GM23338 (cell line): Measurements from ENCODE around the gene PRPF6. TPM values are rescaled to one million over a fixed set of nuclear protein-coding genes. Genes with fewer than 3 reads are reported as not detected.

Source experiments
- ATAC-seq: fragments of 200-7000 bp; cut with Tn5 transposase; 3 replicates; pipeline ENCODE4 v1.9.1; 2020
- DNase-seq: peaks from one replicate; pipeline ENCODE4 v3.0.0-alpha.2; 2015; ENCODE audit warnings: low spot score
- H2AFZ ChIP-seq: fragments of 200-600 bp; sonication (generic); 2 replicates; pipeline ENCODE4 v1.8.0; 2016; ENCODE audit warnings: antibody characterized with exemption, mild to moderate bottlenecking, moderate library complexity
- H3F3A ChIP-seq: fragments of 200-600 bp; sonication (generic); replicated peaks from 2 replicates; pipeline ENCODE4 v1.8.0; 2017; ENCODE audit warnings: antibody characterized with exemption, mixed run types, low read depth
- H3K27ac ChIP-seq: fragments of 200-600 bp; sonication (generic); 2 replicates; pipeline ENCODE4 v1.6.1; 2016; ENCODE audit warnings: low read depth
- H3K27me3 ChIP-seq: fragments of 200-600 bp; sonication (generic); 2 replicates; pipeline ENCODE4 v1.8.0; 2016; ENCODE audit warnings: mild to moderate bottlenecking, mixed run types, moderate library complexity; ENCODE audit not compliant: insufficient read depth
- H3K36me3 ChIP-seq: fragments of 200-600 bp; sonication (generic); 2 replicates; pipeline ENCODE4 v1.8.0; 2016; ENCODE audit warnings: mild to moderate bottlenecking; ENCODE audit not compliant: insufficient read depth
- H3K4me1 ChIP-seq: fragments of 200-600 bp; sonication (generic); 2 replicates; pipeline ENCODE4 v1.8.0; 2016; ENCODE audit warnings: mild to moderate bottlenecking, moderate library complexity; ENCODE audit not compliant: insufficient read depth
- H3K4me2 ChIP-seq: fragments of 200-600 bp; sonication (generic); 2 replicates; pipeline ENCODE4 v1.7.1; 2017; ENCODE audit warnings: mixed run types
- H3K4me3 ChIP-seq: fragments of 200-600 bp; sonication (generic); 2 replicates; pipeline ENCODE4 v1.6.1; 2016; ENCODE audit warnings: mixed run types
- H3K79me2 ChIP-seq: fragments of 200-600 bp; sonication (generic); replicated peaks from 2 replicates; pipeline ENCODE4 v1.8.0; 2017; ENCODE audit warnings: mild to moderate bottlenecking; ENCODE audit not compliant: insufficient read depth
- H3K9me2 ChIP-seq: fragments of 200-600 bp; sonication (generic); 2 replicates; pipeline ENCODE4 v1.8.0; 2017; ENCODE audit not compliant: insufficient read depth
- H4K20me1 ChIP-seq: fragments of 200-600 bp; sonication (generic); replicated peaks from 2 replicates; pipeline ENCODE4 v1.8.0; 2017; ENCODE audit warnings: mild to moderate bottlenecking; ENCODE audit not compliant: insufficient read depth
- H3K27ac Mint-ChIP-seq: 2 replicates; pipeline ENCODE4 v1.8.0; 2020; ENCODE audit warnings: inconsistent platforms, mild to moderate bottlenecking, moderate library complexity, mixed read lengths
- H3K27me3 Mint-ChIP-seq: 3 replicates; pipeline ENCODE4 v1.8.0; 2022; ENCODE audit warnings: low read depth, mild to moderate bottlenecking, moderate library complexity, mixed read lengths, inconsistent platforms; ENCODE audit not compliant: insufficient read depth, poor library complexity
- H3K36me3 Mint-ChIP-seq: 3 replicates; pipeline ENCODE4 v1.8.0; 2021; ENCODE audit warnings: low read depth, mild to moderate bottlenecking, inconsistent platforms, moderate library complexity, mixed read lengths
- H3K4me1 Mint-ChIP-seq: 3 replicates; pipeline ENCODE4 v1.8.0; 2020; ENCODE audit warnings: mild to moderate bottlenecking, inconsistent platforms, mixed read lengths
- H3K4me3 Mint-ChIP-seq: 3 replicates; pipeline ENCODE4 v1.8.0; 2021; ENCODE audit warnings: moderate library complexity, mild to moderate bottlenecking, inconsistent platforms, mixed read lengths
- H3K9me3 Mint-ChIP-seq: 3 replicates; pipeline ENCODE4 v1.8.0; 2020; ENCODE audit warnings: moderate library complexity, mild to moderate bottlenecking, inconsistent platforms, mixed read lengths
- EZH2 ChIP-seq: fragments of 200-600 bp; sonication (generic); IDR thresholded peaks from one replicate; pipeline ENCODE4 v1.8.0; 2017; ENCODE audit warnings: antibody characterized with exemption, mild to moderate bottlenecking, low read depth; ENCODE audit not compliant: unreplicated experiment
- JUNB ChIP-seq: IDR thresholded peaks from one replicate; pipeline ENCODE4 v1.6.1; 2016; ENCODE audit warnings: antibody characterized with exemption; ENCODE audit not compliant: unreplicated experiment
- POLR2AphosphoS5 ChIP-seq: IDR thresholded peaks from 2 replicates; pipeline ENCODE4 v1.6.1; 2016; ENCODE audit warnings: antibody characterized with exemption, low read depth
- ZNF331 ChIP-seq: fragments of 250-450 bp; sonication (Bioruptor Pico); IDR thresholded peaks from 2 replicates; pipeline ENCODE4 v1.5.0; 2020; ENCODE audit warnings: low read depth, mild to moderate bottlenecking, moderate library complexity
- polyA plus RNA-seq: library from polyadenylated mRNA; unstranded; fragments of >200 nt; fragmentation: Nextera tagmentation; extraction: Ambion mirVana; gene quantifications from 2 replicates; pipeline ENCODE4 v1.2.1, GENCODE V29; 2016
- total RNA-seq: library from RNA; depleted of rRNA; stranded (reverse); fragments of >200 nt; shearing (Covaris generic); gene quantifications from 2 replicates; pipeline ENCODE4 v1.2.3, GENCODE V29; 2014
- TF ChIP-seq, protein P1 (sequence below): fragments of 250-450 bp; sonication (Bioruptor Pico); IDR thresholded peaks from 2 replicates; pipeline ENCODE4 v1.5.0; 2020; ENCODE audit warnings: mild to moderate bottlenecking, moderate library complexity

PRPF6 gene
- total and polyA plus RNA-seq, 2 experiments from 2014 or later = 53.8 to 79.9 TPM

GRCh38 chr20:63942250-63942951 lies 38.5 kb upstream of the PRPF6 start:
- Mint-ChIP-seq H3K4me3 (peak overlapping the region; percentile 69), H3K36me3 (peaks cover 20% of the 10 kb centered on the region), H3K27ac (peak overlapping the region; percentile 96), H3K27me3 (peaks cover 25% of the 10 kb centered on the region), H3K4me1 (peaks cover 9% of the 10 kb centered on the region), H3K9me3 (no peaks in the 10 kb centered on the region)
- Histone ChIP-seq H3K4me2 (peak overlapping the region; percentile 73), H3K9me2 (no peaks in the 10 kb centered on the region), H3F3A (peaks cover 39% of the 10 kb centered on the region), H3K36me3 (no peaks in the 10 kb centered on the region), H3K27ac (peak overlapping the region; percentile 96), H3K79me2 (peaks cover 9% of the 10 kb centered on the region), H3K4me1 (peaks cover 10% of the 10 kb centered on the region; the same call in 1 of the 2 replicates), H3K4me3 (peak overlapping the region; percentile 46), H4K20me1 (peaks cover 8% of the 10 kb centered on the region), H3K27me3 (no peaks in the 10 kb centered on the region), H2AFZ (no peak overlapping the region)
- DNase-seq (peak; percentile 96), ATAC-seq (peak; percentile 12)
- TF ChIP-seq ZNF331 (CRISPR knock-in tag) (no peak), POLR2AphosphoS5 (peak; percentile 82)

DNA sequence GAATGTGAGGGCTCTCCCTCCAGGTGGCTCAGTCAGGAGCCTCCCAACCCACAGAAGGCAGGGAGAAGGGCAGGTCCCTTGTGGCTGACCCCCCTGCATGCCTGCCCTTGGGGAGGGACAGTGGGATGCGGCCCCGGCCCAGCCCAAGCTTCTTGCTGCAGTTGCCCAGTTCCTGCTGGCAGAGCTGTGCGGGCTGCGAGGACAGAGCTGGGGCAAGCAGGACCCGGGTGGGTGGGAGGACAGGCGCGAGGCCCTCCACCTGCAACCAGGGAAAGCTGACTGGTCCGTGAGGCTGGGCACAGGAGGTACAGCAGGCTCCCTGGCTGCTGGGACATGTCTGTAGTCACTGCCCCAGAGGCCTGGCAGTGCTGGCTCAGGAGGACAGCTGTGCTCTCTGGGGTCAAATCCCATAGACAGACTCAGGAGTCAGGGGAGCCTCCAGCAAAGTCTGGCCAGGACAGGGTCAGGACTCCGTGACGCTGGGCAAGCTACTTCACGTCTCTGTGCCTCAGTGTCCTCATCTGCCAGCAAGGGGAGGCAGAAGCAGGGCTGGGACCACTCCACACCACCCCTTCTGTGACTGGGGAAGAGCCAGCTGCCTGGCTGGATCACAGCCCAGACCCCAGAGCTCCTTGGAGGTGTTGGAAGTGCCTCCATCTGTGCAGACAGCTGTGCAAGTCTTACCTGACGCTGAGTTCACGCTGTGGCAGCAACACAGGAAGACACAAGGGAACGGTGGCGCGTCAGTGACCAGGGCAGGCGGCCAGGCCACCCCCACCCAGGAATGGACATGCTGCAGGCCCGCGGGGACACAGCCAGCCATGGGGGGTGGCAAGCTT lies 37.7 kb upstream of the PRPF6 start:
- ATAC-seq (no peak), DNase-seq (no peak)
- Histone ChIP-seq H3K79me2 (peaks cover 17% of the 10 kb centered on the region), H2AFZ (no peak overlapping the region), H3K4me2 (peak overlapping the region; percentile 73), H3F3A (peaks cover 34% of the 10 kb centered on the region), H3K4me3 (peak overlapping the region; percentile 46; the same call in 1 of the 2 replicates), H4K20me1 (peaks cover 8% of the 10 kb centered on the region), H3K36me3 (no peaks in the 10 kb centered on the region), H3K27ac (peak overlapping the region; percentile 96), H3K27me3 (no peaks in the 10 kb centered on the region), H3K4me1 (peaks cover 10% of the 10 kb centered on the region; the same call in 1 of the 2 replicates), H3K9me2 (no peaks in the 10 kb centered on the region)
- H3K4me1 Mint-ChIP-seq = peaks cover 5% of the 10 kb centered on the region
- H3K9me3 Mint-ChIP-seq = peaks cover 1% of the 10 kb centered on the region; the same call in 1 of the 3 replicates
- peaks cover 21% of the 10 kb centered on the region for H3K36me3 Mint-ChIP-seq
- H3K27ac Mint-ChIP-seq = 0 out of 2 replicates have a peak overlapping the region, but pooled peaks have one; percentile 96
- peaks cover 27% of the 10 kb centered on the region for H3K27me3 Mint-ChIP-seq
- TF ChIP-seq JUNB (no peak), EZH2 (no peak)
- TF ChIP-seq, protein P1, sequence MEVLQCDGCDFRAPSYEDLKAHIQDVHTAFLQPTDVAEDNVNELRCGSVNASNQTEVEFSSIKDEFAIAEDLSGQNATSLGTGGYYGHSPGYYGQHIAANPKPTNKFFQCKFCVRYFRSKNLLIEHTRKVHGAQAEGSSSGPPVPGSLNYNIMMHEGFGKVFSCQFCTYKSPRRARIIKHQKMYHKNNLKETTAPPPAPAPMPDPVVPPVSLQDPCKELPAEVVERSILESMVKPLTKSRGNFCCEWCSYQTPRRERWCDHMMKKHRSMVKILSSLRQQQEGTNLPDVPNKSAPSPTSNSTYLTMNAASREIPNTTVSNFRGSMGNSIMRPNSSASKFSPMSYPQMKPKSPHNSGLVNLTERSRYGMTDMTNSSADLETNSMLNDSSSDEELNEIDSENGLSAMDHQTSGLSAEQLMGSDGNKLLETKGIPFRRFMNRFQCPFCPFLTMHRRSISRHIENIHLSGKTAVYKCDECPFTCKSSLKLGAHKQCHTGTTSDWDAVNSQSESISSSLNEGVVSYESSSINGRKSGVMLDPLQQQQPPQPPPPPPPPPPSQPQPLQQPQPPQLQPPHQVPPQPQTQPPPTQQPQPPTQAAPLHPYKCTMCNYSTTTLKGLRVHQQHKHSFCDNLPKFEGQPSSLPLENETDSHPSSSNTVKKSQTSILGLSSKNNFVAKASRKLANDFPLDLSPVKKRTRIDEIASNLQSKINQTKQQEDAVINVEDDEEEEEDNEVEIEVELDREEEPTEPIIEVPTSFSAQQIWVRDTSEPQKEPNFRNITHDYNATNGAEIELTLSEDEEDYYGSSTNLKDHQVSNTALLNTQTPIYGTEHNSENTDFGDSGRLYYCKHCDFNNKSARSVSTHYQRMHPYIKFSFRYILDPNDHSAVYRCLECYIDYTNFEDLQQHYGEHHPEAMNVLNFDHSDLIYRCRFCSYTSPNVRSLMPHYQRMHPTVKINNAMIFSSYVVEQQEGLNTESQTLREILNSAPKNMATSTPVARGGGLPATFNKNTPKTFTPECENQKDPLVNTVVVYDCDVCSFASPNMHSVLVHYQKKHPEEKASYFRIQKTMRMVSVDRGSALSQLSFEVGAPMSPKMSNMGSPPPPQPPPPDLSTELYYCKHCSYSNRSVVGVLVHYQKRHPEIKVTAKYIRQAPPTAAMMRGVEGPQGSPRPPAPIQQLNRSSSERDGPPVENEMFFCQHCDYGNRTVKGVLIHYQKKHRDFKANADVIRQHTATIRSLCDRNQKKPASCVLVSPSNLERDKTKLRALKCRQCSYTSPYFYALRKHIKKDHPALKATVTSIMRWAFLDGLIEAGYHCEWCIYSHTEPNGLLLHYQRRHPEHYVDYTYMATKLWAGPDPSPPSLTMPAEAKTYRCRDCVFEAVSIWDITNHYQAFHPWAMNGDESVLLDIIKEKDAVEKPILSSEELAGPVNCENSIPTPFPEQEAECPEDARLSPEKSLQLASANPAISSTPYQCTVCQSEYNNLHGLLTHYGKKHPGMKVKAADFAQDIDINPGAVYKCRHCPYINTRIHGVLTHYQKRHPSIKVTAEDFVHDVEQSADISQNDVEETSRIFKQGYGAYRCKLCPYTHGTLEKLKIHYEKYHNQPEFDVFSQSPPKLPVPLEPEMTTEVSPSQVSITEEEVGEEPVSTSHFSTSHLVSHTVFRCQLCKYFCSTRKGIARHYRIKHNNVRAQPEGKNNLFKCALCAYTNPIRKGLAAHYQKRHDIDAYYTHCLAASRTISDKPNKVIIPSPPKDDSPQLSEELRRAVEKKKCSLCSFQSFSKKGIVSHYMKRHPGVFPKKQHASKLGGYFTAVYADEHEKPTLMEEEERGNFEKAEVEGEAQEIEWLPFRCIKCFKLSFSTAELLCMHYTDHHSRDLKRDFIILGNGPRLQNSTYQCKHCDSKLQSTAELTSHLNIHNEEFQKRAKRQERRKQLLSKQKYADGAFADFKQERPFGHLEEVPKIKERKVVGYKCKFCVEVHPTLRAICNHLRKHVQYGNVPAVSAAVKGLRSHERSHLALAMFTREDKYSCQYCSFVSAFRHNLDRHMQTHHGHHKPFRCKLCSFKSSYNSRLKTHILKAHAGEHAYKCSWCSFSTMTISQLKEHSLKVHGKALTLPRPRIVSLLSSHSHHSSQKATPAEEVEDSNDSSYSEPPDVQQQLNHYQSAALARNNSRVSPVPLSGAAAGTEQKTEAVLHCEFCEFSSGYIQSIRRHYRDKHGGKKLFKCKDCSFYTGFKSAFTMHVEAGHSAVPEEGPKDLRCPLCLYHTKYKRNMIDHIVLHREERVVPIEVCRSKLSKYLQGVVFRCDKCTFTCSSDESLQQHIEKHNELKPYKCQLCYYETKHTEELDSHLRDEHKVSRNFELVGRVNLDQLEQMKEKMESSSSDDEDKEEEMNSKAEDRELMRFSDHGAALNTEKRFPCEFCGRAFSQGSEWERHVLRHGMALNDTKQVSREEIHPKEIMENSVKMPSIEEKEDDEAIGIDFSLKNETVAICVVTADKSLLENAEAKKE (CRISPR knock-in tag) = no peak
- no peak overlapping the region for H3K4me3 Mint-ChIP-seq
